Kidney (tissue), 14 donors: ENCODE data around the gene MLPH. TPM values are rescaled to one million over a fixed set of nuclear protein-coding genes. Genes with fewer than 3 reads are reported as not detected.

Experiments used
- DNase-seq, 5 donors: peaks; one replicate each; pipeline ENCODE4 v3.0.0-alpha.2; 2013 to 2020
- FAIRE-seq: peaks from 2 replicates; lab custom pipeline; 2012; peaks lifted over from hg19 to GRCh38; lab: Jason Lieb, UNC
- H3K27ac ChIP-seq, 2 donors: one replicate each; pipeline ENCODE4 v1.7.0; 2013; ENCODE audit warnings: low read depth in 2 of 2, low read length in 2 of 2, inconsistent platforms in 1 of 2
- H3K27me3 ChIP-seq: one replicate; pipeline ENCODE4 v1.7.1; 2013; ENCODE audit warnings: low read length, inconsistent platforms; ENCODE audit not compliant: control insufficient read depth, insufficient read depth
- H3K36me3 ChIP-seq, 3 donors: one replicate each; pipeline versions ENCODE4 v1.7.0 to v1.7.1; 2013; ENCODE audit warnings: low read length in 3 of 3, control low read depth in 1 of 3, inconsistent platforms in 1 of 3; ENCODE audit not compliant: insufficient read depth in 3 of 3, control insufficient read depth in 2 of 3
- H3K4me1 ChIP-seq, 3 donors: one replicate each; pipeline versions ENCODE4 v1.7.0 to v1.7.1; 2013; ENCODE audit warnings: low read length in 3 of 3, inconsistent platforms in 1 of 3, low read depth in 1 of 3; ENCODE audit not compliant: control insufficient read depth in 2 of 3, insufficient read depth in 2 of 3
- H3K4me3 ChIP-seq, 3 donors: one replicate each; pipeline versions ENCODE4 v1.7.0 to v1.8.1; 2013; ENCODE audit warnings: low read length in 3 of 3, control low read depth in 1 of 3, inconsistent platforms in 1 of 3
- H3K9ac ChIP-seq, 3 donors: one replicate each; pipeline versions ENCODE4 v1.7.0 to v1.7.1; 2013; ENCODE audit warnings: low read length in 3 of 3, control low read depth in 1 of 3, inconsistent platforms in 1 of 3
- H3K9me3 ChIP-seq, 3 donors: one replicate each; pipeline versions ENCODE4 v1.7.0 to v1.7.1; 2013; ENCODE audit warnings: low read length in 3 of 3, control low read depth in 1 of 3, inconsistent platforms in 1 of 3; ENCODE audit not compliant: control insufficient read depth in 2 of 3, insufficient read depth in 1 of 3
- intact Hi-C: fragments of 100-400 bp; cut with DNase I; formaldehyde crosslinking; loops from one replicate; pipeline ENCODE4 v1.11.1; 2022
- polyA plus RNA-seq: library from polyadenylated mRNA; stranded (reverse); fragments of 350-450 nt; fragmentation: Illumina TruSeq; extraction: RNeasy Lipid Tissue Mini Kit (QIAGEN cat#74804); gene quantifications from one replicate; pipeline ENCODE4 v1.2.3, GENCODE V29; 2014; ENCODE audit warnings: low read depth, low replicate concordance; ENCODE audit not compliant: insufficient read depth
- total RNA-seq: library from RNA; stranded (reverse); fragmentation: NEBNext Ultra II Directional; extraction: Animal tissue kit (Norgen Biotek cat#: 25700); gene quantifications from one replicate; pipeline ENCODE4 v1.2.1, GENCODE V29; 2021
- TF ChIP-seq, protein P1 (sequence below): IDR thresholded peaks from 3 replicates; pipeline ENCODE4 v1.5.1; 2012; ENCODE audit warnings: mild to moderate bottlenecking, moderate library complexity, borderline replicate concordance; ENCODE audit not compliant: insufficient read depth; ENCODE audit errors: extremely low read depth
- donor health status: control.
- donor health status: control.
- donor health status: control.
- donor health status: control.
- donor health status: control.
- donor health status: DM: yes; HTN: yes; CAD: no.
- donor health status: Normal renal cell carcinoma (clear cell type).

Gene MLPH
- total and polyA plus RNA-seq, 2 donors from 2014 or later, result 4.6 to 9.6 TPM

DNA sequence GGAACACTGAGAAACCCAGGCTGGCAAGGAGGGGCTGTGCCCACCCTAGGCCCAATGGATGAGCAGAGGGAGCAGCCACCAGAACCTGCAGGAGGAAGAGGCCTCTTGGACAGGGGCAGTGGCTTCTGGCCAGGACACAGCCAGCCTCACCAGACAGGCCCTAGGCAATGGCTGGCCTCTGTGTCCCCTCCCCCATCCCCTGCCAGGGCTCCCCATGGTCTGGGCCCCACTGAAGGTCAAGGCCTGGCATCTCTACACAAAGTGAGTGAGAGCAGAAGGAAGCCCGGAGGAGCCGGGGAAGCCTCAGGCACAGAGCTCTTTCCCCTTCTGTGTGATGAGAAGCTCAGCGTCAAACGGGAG is 85.7 kb downstream of the MLPH start:
- FAIRE-seq, result no peak
- Histone ChIP-seq H3K36me3 (peaks cover 0 to 8% (median 5%) of the 10 kb centered on the region in 3 donors), H3K27me3 (no peaks in the 10 kb centered on the region), H3K27ac (no peak overlapping the region), H3K4me1 (peaks cover 0 to 10% (median 2%) of the 10 kb centered on the region in 3 donors), H3K9ac (peak overlapping the region in 1 of 3 donors; percentile 47), H3K4me3 (no peak overlapping the region), H3K9me3 (no peaks in the 10 kb centered on the region)
- TF ChIP-seq, protein P1, sequence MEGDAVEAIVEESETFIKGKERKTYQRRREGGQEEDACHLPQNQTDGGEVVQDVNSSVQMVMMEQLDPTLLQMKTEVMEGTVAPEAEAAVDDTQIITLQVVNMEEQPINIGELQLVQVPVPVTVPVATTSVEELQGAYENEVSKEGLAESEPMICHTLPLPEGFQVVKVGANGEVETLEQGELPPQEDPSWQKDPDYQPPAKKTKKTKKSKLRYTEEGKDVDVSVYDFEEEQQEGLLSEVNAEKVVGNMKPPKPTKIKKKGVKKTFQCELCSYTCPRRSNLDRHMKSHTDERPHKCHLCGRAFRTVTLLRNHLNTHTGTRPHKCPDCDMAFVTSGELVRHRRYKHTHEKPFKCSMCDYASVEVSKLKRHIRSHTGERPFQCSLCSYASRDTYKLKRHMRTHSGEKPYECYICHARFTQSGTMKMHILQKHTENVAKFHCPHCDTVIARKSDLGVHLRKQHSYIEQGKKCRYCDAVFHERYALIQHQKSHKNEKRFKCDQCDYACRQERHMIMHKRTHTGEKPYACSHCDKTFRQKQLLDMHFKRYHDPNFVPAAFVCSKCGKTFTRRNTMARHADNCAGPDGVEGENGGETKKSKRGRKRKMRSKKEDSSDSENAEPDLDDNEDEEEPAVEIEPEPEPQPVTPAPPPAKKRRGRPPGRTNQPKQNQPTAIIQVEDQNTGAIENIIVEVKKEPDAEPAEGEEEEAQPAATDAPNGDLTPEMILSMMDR, result no peak
- peak in 1 of 5 donors; percentile 49 for DNase-seq
- intact Hi-C loops, result loop anchor here (5.0 kb wide), 1 partner anchor 55 kb away; no protein-coding TSS in a partner anchor

DNA sequence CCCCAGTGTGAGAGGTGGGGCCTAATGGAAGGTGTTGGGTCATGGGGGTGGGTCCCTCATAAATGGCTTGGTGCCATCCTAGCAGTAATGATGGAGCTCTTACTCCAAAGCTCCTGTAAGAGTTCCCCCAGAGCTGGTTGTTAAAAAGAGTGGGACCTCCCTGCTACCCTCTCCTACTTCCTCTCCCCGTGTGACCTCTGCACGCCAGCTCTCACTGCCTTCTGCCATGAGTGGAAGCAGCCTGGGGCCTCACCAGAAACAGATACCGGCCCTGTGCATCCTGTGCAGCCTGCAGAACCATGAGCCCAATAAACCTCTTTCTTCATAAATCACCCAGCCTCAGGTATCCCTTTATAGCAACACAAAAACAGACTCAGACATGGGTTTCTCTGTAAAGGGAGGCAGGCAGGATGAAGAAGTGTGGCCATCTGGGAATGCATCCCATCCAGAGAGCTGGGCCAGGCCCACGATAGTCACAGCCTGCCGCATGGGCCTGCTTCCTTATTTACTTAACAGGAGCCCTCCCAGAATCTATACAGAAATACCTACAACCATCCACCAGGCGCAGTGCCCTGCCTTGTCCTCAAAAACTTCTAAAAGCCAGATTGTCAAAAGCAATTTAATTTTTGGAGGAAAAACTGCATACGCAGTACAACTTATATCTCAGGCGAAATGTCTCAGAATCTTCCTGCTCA is 86.8 kb downstream of the MLPH start:
- H3K27me3 ChIP-seq, result no peaks in the 10 kb centered on the region
- DNase-seq (no peak), FAIRE-seq (no peak)
- H3K9me3 ChIP-seq, result no peaks in the 10 kb centered on the region
- no peak overlapping the region for H3K27ac ChIP-seq
- intact Hi-C loops, result loop anchor here (5.0 kb wide), 1 partner anchor 57 kb away; no protein-coding TSS in a partner anchor
- H3K4me3 ChIP-seq, result no peak overlapping the region
- peaks cover 0 to 9% (median 8%) of the 10 kb centered on the region in 3 donors for H3K36me3 ChIP-seq
- no peak overlapping the region for H3K9ac ChIP-seq
- TF ChIP-seq, protein P1, result no peak
- H3K4me1 ChIP-seq, result peaks cover 0 to 11% (median 3%) of the 10 kb centered on the region in 3 donors

DNA sequence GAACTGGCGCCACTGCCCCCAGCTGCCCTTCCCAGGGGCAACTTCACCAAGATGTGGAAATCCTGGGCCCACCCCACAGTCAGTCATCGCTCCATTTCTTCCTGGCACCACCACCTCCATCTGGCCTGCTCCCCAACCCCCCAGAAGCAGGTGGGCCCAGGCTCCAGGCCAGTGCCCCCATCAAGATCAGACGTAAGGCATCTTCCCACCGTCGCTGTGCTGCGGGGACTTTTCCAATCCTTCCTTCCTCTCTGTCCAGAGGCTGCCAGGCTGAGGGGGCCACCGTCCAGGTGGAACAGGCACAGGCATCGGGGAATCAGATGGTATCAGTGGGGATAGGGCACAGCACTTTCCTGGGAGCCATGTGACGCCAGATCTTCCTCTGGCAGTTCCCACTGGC is 87.4 kb downstream of the MLPH start:
- Histone ChIP-seq H3K9me3 (no peaks in the 10 kb centered on the region), H3K27ac (no peak overlapping the region), H3K4me3 (no peak overlapping the region), H3K36me3 (peaks cover 0 to 12% (median 8%) of the 10 kb centered on the region in 3 donors), H3K9ac (no peak overlapping the region), H3K4me1 (peaks cover 0 to 11% (median 3%) of the 10 kb centered on the region in 3 donors), H3K27me3 (no peaks in the 10 kb centered on the region)
- peak in 1 of 5 donors; percentile 59 for DNase-seq
- no peak for FAIRE-seq
- intact Hi-C loops, result loop anchor here (5.0 kb wide), 1 partner anchor 57 kb away; no protein-coding TSS in a partner anchor
- TF ChIP-seq, protein P1, result no peak
